ENCODE measurements around the gene WDR5. TPM values are rescaled to one million over a fixed set of nuclear protein-coding genes. Genes with fewer than 3 reads are reported as not detected.
A peak's percentile ranks its signal among the peaks of the same experiment; 100 is the strongest.

WDR5 gene
- total and polyA plus RNA-seq, 7 donors = 10.8 to 33.6 (median 15.0) TPM

DNA sequence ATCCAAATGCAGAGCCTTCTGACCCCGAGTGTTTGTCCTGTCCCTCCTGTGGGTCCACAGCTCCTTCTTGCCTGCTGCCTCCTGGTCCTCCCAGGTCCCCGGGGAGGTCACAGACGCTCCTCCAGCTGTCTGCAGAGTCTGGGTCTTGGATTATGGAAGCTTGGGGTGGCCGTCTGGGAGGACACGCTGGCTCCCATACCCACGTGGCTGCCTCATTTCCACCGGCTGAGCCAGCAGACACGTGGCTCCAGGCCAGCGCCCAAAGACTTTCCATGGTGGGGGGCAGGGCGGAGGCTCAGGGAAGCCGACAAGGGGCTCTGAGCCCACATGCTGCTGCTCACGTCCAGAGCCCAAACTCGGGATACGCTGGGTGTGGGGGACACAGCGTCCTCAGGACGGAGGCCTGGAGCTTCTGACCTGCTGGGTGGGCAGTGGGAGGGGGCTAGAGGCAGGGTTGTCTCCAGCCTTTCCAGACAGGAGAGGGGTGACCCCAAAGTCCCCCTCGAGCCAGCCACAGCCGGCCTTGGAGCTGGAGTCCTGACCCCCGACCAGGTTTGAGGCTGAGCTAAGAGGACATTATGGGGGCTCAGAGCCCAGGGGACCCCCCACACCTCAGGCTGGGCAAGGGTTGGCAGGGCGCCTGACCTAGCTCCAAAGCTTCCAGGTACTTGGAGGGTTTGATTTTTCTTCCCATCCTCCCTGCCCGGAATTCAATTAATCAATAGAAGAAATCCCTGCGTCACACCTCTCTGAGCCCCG is 52.7 kb downstream of the WDR5 start:
- Histone ChIP-seq H3K27ac (peak overlapping the region in 1 of 4 donors; percentile 18), H3K9me3 (no peaks in the 10 kb centered on the region), H3K4me1 (peaks cover 0 to 16% (median 14%) of the 10 kb centered on the region in 4 donors), H3K27me3 (no peaks in the 10 kb centered on the region), H3K4me3 (peak overlapping the region in 1 of 4 donors; percentile 3), H3K36me3 (no peaks in the 10 kb centered on the region)
- 43 to 64% methylated on average over 23 of the region's 23 CpGs for WGBS, 2 donors
- TF ChIP-seq CTCF (IDR thresholded peaks at IDR 0.05) (no peak), POLR2AphosphoS5 (IDR thresholded peaks at IDR 0.05) (peak in 1 of 4 donors; percentile 32)
- intact Hi-C loops (cut with DNase I) = no loop called here
- peak; percentile 71 for DNase-seq

GRCh38 chr9:134189145-134189469 is 53.2 kb downstream of the WDR5 start:
- intact Hi-C loops (cut with DNase I) = no loop called here
- H3K27ac ChIP-seq = peak overlapping the region in 1 of 4 donors; percentile 18
- no peaks in the 10 kb centered on the region for H3K9me3 ChIP-seq
- H3K27me3 ChIP-seq = no peaks in the 10 kb centered on the region
- no peak for TF ChIP-seq POLR2AphosphoS5 (IDR thresholded peaks at IDR 0.05)
- no peak for TF ChIP-seq POLR2A (IDR thresholded peaks at IDR 0.05)
- no peak for TF ChIP-seq EP300 (IDR thresholded peaks at IDR 0.05)
- TF ChIP-seq CTCF (IDR thresholded peaks at IDR 0.05) = no peak
- peak overlapping the region in 1 of 4 donors; percentile 3 for H3K4me3 ChIP-seq
- H3K4me1 ChIP-seq = peaks cover 0 to 16% (median 14%) of the 10 kb centered on the region in 4 donors
- DNase-seq = peak; percentile 40
- H3K36me3 ChIP-seq = no peaks in the 10 kb centered on the region
- WGBS, 2 donors = 17 to 48% methylated on average over 15 of the region's 15 CpGs

GRCh38 chr9:134189470-134190231 is 53.8 kb downstream of the WDR5 start:
- no peaks in the 10 kb centered on the region for H3K36me3 ChIP-seq
- H3K9me3 ChIP-seq = no peaks in the 10 kb centered on the region
- peaks cover 0 to 16% (median 14%) of the 10 kb centered on the region in 4 donors for H3K4me1 ChIP-seq
- DNase-seq = peak; percentile 67
- peak overlapping the region in 1 of 4 donors; percentile 3 for H3K4me3 ChIP-seq
- no peaks in the 10 kb centered on the region for H3K27me3 ChIP-seq
- intact Hi-C loops (cut with DNase I) = no loop called here
- TF ChIP-seq CTCF (IDR thresholded peaks at IDR 0.05) = no peak
- no peak for TF ChIP-seq POLR2AphosphoS5 (IDR thresholded peaks at IDR 0.05)
- no peak for TF ChIP-seq EP300 (IDR thresholded peaks at IDR 0.05)
- no peak for TF ChIP-seq POLR2A (IDR thresholded peaks at IDR 0.05)
- no peak overlapping the region for H3K27ac ChIP-seq
- WGBS, 2 donors = 68 to 80% methylated on average over 24 of the region's 24 CpGs

GRCh38 chr9:134190232-134191121 is 54.6 kb downstream of the WDR5 start:
- Histone ChIP-seq H3K27ac (no peak overlapping the region), H3K4me3 (no peak overlapping the region), H3K4me1 (peaks cover 0 to 16% (median 14%) of the 10 kb centered on the region in 4 donors), H3K36me3 (no peaks in the 10 kb centered on the region), H3K9me3 (no peaks in the 10 kb centered on the region), H3K27me3 (no peaks in the 10 kb centered on the region)
- DNase-seq = peak; percentile 50
- intact Hi-C loops (cut with DNase I) = no loop called here
- 55 to 84% methylated on average over 29 of the region's 29 CpGs for WGBS, 2 donors
- TF ChIP-seq POLR2AphosphoS5 (IDR thresholded peaks at IDR 0.05) (no peak), CTCF (IDR thresholded peaks at IDR 0.05) (no peak), EP300 (IDR thresholded peaks at IDR 0.05) (no peak), POLR2A (IDR thresholded peaks at IDR 0.05) (no peak)
